Stimulated activated CD4-positive, alpha-beta T cell treated with anti-CD3 and anti-CD28 coated beads, TNF-alpha, amount 100 ng/mL, for 24 hours (primary cell): ENCODE measurements around the gene GLRX.
"Not testable (repeated sequence)": the region's sequence is repeated elsewhere in the genome, so short reads cannot be mapped to it uniquely, and the experiment has no call there.

Experiments
- DNase-seq, 3 experiments: peaks; one replicate each; pipeline ENCODE4 v3.0.0-alpha.2; 2020; ENCODE audit warnings: low read depth in 3 of 3

The GLRX gene

DNA sequence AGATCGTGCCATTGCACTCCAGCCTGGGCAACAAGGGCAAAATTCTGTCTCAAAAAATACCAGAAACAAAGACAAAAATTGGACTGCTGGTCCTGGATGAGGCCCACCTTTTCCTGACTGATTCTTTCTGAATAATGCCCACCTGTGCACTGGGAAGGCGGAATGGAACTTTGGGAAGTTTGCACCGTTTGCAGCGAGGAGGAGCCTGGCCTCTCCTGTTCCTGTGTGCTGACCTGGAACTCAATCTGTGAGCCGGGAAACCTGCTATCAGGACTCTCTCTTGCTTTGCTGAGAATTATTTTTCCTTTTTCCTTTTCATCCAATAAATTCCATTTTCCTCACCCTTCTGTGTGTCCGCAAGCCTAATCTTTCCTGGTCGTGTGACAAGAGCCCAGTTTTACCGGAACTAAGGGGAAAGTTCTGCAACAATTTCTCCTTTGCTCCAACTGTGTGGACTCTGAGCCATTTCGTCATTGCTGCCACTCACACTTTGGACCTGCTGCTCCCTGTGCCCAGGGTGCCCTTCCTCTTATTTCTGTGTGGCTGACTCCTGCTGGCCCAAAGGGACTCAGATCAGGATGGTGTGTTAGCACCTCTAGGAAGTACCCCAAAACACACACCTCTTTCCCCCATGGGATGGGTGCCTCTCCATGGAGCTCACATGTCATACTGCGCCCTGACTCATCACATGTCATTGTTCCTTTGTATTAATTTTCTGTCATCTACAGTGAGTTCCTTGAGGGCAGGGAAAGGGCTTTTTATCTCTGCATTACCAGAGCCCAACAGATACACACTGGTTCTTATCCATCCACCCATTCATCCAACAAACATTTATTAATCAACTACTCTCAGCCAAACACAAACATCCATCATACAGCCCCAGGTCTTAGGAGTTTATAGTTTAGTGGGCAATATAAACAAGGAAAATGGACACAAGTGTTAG lies 4.7 kb upstream of the GLRX start:
- DNase-seq: no peak

DNA sequence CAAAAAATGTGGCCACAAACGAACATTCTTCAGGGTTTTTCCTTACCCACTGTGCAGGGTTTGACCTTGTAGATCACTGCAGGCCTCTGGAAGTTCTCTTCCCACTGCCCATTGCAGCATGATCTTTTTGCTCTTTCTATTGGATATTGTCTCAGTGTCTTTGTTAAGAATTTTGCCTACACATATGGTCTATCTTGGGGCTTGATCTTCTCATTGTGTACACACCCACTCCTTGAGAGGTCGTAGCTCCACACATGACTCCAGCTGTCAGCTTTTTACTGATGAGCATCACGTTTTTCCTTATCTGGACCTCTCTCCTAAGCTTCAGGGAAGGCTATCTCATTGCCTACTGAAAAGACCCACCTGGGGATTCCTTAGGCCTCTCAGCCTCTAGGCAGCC lies 3.0 kb upstream of the GLRX start:
- DNase-seq: no peak

DNA sequence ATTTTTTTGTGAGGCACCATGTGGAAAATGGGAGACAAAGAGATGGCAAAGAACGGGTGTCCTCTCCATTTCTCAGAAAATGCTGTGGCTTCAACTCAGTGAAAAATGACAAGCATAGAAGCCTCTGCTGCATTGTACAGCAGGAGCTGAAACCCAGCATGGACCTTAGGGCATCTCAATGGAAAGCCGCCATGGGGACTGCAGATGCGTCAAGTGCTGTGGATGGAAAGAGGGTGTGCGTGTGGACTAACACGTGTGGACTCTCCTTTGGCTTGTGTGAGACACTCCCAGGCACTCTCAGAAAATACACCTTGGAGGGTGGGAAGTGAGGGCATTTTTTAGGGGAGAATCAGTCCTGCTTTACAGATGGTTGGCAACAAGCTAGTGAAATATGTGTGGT lies 2.2 kb upstream of the GLRX start:
- no peak for DNase-seq

DNA sequence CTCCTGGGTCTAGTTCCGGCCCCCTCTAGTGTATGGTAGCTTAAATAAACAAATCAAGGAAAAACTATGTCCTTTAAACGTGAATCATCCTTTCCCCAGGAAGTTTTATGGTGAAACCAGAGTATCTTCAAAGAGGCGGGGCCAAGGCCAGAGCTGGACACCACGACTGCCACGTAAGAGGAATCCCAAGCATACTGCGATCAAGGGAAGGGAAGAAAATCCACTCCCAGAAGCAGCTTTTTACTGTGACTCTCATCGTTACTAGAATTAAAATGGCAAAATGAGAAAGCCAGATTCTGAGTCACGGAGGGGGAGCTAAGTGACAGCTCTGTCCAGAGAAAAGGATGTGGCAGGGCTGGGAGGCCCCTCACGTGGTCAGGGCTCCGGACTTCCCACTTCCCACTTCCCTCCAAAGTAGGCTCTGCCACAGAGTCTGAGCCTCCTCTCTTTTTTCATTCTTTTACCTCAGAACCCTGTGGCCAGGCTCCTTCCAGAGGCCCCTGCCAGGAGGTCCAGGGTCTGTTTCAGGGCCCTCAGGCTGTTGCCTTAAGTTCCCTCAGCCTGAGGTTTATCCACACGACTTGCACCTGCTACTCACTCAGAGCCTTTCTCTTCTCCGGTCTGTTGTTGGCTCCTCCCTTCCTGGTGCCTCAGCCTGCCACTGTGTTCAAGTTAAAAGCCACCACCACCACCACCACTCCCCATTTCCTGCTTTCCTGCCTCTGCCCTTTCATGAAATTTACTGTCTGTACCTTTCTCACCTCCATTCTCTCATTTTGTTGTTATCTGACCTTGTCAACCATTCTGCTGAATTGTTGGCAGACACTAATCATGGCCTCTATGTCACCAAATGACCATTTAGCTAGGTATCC lies 1.4 kb upstream of the GLRX start:
- peak in 1 of 3 experiments; percentile 48 for DNase-seq

DNA sequence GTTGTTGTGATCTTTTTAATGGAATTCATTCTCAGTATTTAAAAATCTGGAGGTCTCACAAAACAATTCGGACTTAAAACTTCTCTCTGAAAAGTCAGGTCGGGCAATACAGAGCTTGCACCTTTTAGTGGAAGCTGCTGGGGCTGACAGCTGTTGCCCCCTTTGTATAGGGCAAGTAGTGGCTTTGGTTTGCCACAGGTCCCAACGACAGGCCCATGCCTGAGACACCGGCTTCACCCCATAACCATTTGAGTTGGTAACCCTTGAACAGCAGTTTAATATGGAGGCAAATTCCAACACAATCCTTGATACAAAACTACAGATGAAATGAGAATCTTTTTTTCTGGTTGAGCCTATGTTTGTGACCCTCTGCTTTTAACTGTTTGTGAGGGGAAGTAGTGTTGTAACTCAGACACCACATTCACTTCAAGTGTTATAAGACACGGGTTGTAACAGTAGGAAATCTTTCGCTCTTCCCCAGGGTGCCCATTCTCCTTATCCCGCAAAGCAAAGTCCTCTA lies 752 bp upstream of the GLRX start:
- DNase-seq: no peak

DNA sequence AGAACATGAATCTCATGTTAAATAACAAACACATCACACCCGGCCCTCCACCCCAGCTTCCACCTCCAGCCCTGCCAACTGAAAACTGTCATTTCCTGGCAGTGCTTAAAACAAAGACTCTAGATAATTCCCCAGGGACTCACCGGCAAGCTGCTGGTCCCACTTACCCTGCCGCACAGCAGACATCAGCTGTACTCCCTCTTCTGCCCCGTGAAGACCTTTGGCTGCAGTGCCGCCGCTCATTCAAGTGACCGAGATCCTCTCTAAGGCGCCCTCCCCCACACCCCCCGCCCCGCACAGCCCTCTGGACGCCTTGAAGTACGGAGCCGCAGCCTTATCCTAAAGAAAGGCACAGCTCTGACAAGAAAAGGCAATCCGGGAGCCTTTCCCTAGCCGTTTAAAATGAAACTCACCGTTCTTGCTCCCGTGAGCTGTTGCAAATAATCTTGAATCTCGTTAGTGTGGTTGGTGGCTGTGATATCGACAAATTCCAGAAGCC lies 434 bp downstream of the GLRX start:
- no peak for DNase-seq

DNA sequence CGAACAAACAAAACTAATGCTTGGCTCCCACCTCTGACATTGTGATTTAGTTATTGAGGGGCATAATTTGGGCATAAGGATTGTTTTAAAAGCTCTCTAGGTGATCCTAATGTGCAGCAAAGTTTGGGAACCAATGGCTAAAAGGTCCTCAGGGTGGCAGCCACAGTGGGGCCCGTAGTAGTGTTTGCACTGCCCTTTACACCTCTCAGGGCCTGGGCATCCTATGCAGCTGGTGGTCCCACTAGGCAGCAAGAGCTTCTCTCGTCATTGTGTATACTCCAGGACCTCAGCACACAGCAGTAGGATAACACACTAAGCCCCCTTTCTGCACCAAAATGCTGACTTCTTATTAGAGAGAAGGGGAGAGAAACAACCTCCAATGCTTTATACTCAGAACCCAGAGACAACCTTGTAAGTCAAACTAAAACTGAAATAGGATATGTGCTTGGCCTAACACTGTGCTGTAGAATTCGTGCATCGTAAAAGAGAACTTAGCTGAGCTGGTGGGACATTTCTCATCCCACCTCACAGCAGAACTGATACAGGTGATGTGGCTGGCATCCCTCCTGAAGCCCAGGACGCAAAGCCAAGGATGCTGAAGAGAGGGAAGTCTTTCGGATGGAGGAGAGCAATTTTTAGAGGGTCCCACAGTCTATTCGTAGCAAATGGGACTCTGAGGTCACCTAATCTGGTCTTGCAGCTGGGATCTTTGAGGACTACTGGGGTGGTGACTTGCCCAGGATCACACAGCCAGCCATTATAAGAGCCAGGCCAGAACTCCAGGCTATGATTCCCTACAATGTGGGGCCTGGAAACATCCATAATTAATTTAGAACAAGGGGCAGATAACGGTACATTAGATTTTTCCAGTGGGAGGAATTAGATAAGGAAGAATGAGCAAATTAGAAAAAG lies 1.2 kb downstream of the GLRX start:
- no peak for DNase-seq

DNA sequence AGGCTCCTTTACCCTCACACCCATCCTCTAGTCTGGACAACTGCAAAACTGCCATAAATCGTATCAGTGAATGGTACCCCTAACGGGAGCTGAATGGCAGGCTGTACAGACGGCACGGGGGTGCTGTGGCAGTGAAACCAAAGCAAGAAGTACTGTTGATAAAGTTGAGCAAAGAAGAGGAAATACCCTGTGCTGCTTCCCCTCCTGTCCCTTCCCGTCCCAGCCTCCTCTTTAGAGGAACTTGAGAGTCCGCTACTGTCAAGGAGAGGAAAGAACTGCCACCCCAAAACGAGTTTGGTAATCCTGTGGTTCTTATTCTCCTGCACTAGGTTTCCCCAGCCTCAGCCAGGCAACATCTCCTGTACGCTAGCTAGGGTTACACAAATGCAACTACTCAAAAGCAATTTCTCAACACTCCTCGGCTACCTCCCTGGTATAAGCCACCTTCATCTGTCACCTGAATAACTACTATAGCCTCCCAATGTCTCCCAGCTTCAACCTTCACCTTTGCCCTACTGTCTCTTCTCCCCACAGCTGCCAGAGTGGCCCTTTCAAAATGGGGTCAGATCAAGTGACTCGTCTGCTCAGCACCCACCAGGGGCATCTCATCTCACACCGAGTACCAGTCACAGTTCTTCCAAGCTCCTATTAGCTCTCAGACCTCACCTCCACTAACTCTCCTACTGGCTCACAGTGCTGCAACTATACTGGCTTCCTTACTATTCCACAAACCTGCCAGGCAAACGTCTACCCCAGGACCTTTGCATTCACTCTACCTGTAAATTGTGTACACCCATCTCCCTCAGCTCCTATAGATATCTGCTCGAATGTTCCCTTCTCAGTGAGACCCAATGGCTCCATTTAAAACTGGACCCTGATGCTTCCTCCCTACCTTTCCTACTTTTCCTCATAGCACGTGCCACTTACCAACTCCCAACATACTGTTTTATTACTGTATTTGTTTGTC lies 4.1 kb downstream of the GLRX start:
- DNase-seq: no peak

DNA sequence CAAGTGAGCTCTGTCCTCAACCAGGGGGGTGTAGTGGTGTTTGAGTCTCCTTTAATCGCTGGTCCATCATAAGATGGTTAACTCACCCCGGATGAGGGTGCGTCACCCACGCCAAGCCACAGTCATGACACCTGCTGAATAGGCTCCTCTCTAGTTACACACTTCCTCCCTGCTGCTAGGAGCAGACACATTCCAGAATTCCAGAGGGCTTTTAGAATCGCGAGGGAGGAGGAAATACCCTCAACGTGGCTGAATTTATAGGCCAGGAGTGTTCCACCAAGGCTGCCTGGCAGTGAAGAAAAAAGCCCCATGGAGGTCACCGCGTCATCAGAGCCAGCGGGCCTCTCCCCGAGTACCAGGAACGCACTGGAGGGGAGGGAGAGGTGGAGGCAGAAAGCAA lies 5.1 kb downstream of the GLRX start:
- peak in 1 of 3 experiments; percentile 43 for DNase-seq

DNA sequence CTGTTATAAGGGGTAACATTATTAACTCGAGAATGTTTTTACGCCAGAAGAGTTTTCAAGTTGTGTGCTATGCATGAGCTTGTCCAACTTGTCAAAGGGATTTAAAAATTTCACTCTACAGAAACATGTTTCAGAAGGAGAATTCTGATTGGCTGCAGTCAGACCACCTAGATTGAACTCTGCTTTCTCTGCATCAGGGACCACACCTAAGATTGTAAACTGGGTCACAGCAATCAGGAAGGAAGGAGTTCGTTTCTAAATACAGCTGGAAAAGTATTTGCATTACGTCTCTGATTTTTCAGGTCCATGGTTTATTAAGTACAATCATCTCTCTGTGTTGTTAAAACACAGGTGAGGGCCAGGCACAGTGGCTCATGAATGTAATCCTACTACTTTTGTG lies 5.8 kb downstream of the GLRX start:
- DNase-seq: no peak

DNA sequence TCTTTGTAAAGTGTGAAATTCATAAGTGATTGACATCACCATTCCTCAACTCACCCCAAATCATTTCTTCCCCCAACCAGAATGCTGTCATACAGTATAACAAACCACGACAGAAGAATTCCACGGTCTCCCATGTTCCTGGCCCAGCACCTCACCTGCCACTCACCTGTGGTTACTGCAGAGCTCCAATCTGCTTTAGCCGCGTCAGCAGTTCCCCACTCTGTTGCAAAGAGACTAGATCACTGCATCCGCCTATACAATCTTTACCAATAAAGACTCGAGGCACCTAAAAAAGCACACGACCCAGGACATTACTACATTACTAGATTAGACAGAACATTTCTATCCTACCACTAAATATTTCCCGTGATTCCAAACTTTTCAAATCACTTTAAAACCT lies 6.2 kb downstream of the GLRX start:
- DNase-seq: no peak

DNA sequence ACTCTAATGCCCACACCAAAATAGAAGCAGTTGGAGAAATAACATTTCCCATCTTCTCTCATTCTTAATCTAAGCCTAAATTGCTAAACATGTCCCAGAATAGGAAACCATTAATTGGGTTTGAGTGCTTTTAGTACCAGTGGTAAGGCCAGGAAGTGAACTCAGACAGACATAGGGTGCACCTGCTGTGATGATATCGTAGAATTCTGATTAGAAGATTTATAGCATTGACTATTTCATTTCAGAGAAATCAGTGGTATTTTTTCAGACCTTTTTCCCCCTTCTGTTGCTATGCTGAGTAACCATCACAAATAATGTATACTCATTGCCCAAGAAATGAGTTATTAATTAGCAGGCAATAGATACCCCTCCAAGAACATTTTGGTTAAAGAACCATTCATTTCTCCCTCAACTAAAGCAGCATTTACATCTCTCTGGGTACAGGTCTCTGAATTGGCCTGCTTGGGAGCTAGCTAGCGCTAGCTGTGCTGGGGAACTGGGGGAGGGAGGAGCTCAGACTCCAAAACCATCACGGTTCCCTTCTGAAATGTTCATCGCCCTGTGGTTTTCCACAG lies 7.3 kb downstream of the GLRX start:
- no peak for DNase-seq

DNA sequence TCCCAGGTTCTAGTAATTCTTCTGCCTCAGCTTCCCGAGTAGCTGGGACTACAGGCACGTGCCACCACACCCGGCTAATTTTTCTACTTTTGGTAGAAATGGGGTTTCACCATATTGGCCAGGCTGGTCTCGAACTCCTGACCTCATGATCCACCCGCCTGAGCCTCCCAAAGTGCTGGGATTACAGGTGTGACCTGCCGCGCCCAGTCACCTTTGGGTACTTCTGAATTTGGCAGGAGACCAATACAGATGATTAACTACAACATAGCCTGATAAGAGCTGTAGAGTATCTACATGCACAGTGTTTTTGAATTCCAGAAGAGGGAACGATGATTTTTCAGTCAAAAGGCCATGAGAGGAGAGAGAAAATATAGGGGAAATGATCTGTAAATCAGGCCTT lies 9.5 kb downstream of the GLRX start:
- not testable (repeated sequence) for DNase-seq

DNA sequence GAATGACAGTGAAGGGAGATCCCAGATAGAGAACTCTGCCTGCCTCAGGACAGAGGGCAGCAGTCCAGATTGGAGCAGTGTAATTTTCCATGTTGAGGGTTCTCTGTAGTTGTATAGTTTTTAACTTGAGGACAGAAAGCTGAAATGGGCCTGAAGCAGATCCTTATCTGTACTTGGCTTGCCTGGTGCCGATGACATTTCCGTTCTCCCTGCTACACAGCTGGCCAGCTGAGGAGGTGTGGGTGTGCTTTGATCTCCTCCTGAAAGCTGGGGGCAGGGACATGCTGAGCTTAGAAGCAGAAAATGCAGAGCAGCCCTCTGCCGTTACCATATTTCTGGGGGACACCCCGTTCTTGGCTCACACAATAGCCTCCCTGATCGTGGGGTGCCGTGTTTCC lies 10.5 kb downstream of the GLRX start:
- DNase-seq: peak in 1 of 3 experiments; percentile 49

DNA sequence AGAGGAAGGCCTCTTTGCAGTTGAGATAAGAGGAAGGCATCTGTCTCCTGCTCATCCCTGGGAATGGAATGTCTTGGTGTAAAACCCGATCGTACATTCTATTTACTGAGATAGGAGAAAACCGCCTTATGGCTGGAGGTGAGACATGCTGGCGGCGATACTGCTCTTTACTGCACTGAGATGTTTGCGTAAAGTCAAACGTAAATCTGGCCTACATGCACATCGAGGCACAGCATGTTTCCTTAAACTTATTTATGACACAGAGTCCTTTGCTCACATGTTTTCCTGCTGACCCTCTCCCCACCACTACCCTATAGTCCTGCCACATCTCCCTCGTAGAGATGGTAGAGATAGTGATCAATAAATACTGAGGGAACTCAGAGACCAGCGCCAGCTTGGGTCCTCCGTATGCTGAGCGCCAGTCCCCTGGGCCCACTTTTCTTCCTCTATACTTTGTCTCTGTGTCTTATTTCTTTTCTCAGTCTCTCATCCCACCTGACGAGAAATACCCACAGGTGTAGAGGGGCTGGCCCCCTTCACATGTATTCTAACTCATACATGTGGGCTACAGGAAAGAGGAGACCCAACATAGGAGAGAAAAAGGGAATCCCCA lies 11.0 kb downstream of the GLRX start:
- DNase-seq: not testable (repeated sequence)

DNA sequence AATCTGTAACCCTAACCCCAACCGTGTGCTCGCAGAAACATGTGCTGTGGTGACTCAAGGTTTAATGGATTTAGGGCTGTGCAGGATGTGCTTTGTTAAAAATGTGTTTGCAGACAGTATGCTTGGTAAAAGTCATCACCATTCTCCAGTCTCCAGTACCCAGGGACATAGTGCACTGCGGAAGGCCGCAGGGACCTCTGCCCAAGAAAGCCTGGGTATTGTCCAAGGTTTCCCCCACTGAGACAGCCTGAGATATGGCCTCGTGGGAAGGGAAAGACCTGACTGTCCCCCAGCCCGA lies 11.5 kb downstream of the GLRX start:
- not testable (repeated sequence) for DNase-seq

DNA sequence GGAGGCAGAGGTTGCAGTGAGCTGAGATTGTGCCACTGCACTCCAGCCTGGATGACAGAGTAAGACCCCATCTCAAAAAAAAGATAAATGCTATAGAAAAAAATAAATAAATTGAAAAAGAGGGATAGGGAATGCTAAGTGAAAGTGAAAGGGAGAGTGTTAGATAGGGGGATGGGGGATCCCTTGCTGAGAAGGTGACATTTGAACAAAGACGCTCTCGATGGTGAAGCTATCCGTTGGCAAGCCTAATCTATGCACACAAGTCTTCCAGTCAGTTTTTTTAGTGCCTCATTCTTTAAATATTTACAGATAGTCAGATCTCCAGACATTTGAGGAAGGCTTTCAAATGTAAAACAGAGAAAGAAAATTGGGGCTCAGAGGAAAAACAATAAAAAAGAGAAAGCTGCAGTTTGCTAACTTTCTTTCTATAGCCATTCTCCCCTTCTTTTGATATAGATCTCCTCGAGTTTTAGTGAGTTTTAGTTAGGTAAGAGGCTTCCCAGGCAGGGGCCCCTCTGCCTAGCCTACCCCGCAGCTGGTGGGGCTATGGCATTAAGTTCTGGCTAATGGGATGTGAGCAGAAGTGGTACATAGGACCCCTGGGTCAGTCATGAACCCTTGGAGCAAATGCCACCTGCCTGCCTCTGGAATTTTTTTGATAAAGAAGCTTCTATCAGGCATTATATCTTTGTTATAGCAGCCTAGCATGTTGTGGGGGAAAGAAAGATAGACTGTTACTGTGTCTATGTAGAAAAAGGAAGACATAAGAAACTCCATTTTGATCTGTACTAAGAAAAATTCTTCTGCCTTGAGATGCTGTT lies 12.0 kb downstream of the GLRX start:
- DNase-seq: no peak

DNA sequence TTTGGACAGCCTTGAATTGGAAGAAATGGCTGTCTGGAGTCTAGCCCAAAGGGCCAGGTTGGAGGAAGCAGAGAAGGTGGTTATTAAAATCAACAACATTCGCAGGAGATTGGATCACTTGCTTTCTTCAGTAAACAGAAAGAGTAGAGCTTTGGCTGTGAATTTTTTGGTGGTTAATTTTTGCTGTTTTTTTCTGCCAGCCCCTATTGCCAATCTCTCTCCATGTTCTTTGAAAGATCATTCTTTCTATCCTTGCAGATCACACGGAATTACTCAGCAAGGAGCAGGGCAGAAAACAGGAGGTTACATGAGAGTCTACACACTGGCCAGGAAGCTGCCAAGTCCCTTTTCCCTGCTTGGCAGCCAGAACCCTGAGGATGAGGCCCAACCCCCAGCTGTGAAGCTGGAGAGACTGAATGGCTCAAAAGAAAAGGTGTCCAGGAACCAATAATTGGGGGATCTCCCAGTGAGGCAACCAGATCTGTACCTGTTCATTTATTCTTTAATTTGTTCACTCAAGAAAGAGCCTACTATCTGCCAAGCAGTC lies 13.0 kb downstream of the GLRX start:
- no peak for DNase-seq
